ENCODE measurements around the gene PLEKHF1.

PLEKHF1 gene, protein sequence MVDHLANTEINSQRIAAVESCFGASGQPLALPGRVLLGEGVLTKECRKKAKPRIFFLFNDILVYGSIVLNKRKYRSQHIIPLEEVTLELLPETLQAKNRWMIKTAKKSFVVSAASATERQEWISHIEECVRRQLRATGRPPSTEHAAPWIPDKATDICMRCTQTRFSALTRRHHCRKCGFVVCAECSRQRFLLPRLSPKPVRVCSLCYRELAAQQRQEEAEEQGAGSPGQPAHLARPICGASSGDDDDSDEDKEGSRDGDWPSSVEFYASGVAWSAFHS

DNA sequence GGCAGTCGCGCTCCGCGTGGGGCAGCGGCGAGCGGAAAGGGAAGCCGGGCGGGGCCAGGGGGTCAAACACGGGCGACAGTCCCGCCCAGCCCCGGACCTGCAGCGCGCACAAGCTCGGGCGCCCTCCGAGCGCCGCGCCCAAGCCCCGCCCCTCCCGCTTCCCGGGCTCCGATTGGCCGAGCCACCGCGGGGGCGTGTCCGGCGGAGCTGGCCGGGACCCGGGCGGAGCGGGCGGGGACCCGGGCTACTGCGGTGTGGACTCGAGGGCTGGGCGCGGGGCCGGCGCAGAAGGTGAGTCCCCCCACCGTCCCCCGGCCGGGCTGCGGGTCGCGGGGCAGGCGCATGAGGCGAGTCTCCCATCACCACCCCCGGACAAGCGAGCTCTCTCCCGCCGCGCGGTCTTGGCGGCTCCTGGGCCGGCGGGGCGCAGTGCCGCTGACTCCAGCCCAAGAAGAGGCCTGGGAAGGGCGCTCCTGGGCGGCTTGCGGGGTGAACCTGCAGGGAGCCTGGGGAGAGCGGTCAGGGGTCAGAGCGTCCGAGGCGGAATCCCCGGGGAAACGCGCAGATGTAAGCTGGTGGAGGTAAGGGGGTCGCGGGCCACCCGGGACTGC, at the start of gene PLEKHF1:
PLEKHF1 (plus strand) TSS at position 247 of the 611 bp plus-strand sequence. CDS start 8,379 bp downstream, outside the sequence.
- DNase-seq (ENCODE audit: low read depth, low spot score): no peak
- peak within 1 kb of the TSS; percentile 76 for H3K4me3 ChIP-seq
- H3K9me3 ChIP-seq (ENCODE audit: low read depth, low read length): no peaks in the 10 kb centered on the region
- TF ChIP-seq POLR2AphosphoS5 (IDR thresholded peaks at IDR 0.05; ENCODE audit: borderline replicate concordance, low read depth, low read length) (no peak), EZH2 (IDR thresholded peaks at IDR 0.05) (no peak), FOXP2 (optimal IDR thresholded peaks at IDR 0.05; ENCODE audit: control extremely low read depth, extremely low read length, insufficient read depth) (no peak)
- no peaks in the 10 kb centered on the region for H3K36me3 ChIP-seq (ENCODE audit: insufficient read depth, low read length)
- H3K27ac ChIP-seq: no peak within 1 kb of the TSS
- no peak within 1 kb of the TSS for H3K9ac ChIP-seq (ENCODE audit: insufficient read length)

DNA sequence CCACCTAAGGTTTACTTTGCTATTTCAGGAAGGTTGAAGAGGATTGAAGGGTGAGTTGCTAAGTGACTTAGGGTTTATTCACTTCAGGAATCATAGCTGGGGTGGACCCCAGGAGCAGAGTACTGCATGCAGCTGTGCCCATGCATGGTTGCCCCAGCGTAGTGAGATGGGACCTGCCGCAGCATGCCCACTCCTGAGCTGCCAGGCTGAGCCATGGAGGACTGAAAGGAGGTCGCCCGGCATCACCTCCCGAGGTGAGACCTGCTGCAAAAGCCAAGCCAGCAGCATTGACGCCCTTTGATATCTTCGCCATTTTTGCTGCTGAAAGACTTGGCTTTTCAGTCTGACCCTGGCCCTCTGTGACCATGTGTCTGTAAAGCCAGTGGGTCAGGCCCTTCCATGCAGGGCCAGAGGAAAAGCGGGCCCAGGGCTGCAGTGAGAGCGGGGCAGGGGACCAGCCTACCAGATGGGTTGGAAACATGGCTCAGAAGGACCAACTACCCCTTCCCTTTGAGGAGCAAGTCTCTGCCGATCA, 49.3 kb upstream of the PLEKHF1 start:
- no peak overlapping the region for H3K9ac ChIP-seq (ENCODE audit: insufficient read length)
- no peak overlapping the region for H3K4me3 ChIP-seq

DNA sequence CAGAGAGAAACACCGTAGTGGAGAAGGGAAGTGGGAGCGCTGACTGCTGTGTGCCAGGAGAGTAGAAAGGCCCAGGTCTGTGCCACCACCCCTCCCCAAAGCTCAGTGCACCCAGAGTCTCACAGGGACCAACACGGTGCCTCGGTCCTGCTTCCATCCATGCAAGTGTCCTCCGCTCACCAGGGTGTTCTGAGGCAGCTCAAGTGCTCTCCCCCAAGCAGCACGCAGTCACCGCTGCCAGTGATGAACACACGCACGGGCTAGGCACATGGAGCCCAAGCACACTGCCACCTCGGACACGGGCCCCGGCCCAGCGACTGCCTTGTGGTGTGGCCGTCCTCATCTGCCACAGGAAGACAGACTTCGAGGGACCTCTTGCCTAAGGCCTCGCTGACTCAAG, 48.7 kb upstream of the PLEKHF1 start:
- no peak for TF ChIP-seq FOXP2 (optimal IDR thresholded peaks at IDR 0.05; ENCODE audit: control extremely low read depth, extremely low read length, insufficient read depth)
- TF ChIP-seq POLR2AphosphoS5 (IDR thresholded peaks at IDR 0.05; ENCODE audit: borderline replicate concordance, low read depth, low read length): no peak
- no peak for TF ChIP-seq EZH2 (IDR thresholded peaks at IDR 0.05)

More for the DNA sequence above, 49.3 kb upstream of the PLEKHF1 start:
- TF ChIP-seq EZH2 (IDR thresholded peaks at IDR 0.05): no peak
- no peak for TF ChIP-seq FOXP2 (optimal IDR thresholded peaks at IDR 0.05; ENCODE audit: control extremely low read depth, extremely low read length, insufficient read depth)
- no peak for TF ChIP-seq POLR2AphosphoS5 (IDR thresholded peaks at IDR 0.05; ENCODE audit: borderline replicate concordance, low read depth, low read length)
- no peak overlapping the region for H3K27ac ChIP-seq
- no peak for DNase-seq (ENCODE audit: low read depth, low spot score)
- no peaks in the 10 kb centered on the region for H3K9me3 ChIP-seq (ENCODE audit: low read depth, low read length)
- H3K36me3 ChIP-seq (ENCODE audit: insufficient read depth, low read length): peaks cover 40% of the 10 kb centered on the region; the same call in 1 of the 2 replicates

DNA sequence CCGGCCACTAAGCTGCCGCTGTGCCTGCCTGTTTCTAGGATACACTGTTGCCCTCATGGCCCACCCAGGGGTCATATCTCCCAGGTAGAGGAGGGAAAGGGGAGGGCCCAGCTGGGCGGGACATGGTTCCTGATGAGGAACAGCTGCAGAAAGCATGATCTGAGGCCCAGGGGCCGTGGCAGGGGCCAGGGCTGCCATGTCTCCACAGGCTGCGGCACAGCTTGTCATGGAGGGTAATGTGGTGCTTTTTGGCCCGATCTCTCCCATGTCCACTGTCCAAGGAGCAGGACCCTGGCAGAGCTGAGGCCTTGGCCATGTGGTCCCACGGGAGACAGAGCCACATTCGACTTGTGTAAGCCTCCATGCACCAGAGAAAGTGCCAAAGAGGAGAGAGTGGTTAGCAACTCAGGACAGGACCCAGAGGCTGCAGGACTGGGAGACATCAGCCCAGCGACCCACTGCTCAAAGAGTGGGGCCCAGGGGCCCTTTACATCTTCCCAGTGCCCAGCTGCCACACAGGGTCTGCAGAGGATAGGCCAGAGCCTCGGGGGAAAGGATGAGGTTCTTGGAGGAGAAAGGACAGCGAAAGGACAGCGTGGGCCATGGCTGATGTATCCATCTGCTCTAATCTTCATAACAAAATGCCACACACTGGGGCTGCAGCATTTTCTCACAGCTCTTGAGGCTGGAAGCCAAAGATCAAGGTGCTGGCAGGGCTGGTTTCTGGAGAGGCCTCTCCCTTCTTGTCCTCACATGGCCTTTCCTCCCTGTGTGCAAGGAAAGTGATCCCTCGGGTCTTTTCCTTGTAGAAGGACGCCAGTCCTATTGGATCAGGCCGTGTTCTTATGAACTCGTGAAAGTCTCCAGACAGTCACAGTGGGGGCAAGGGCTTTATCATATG, 47.6 kb upstream of the PLEKHF1 start:
- no peak overlapping the region for H3K4me3 ChIP-seq
- no peak for DNase-seq (ENCODE audit: low read depth, low spot score)
- no peak for TF ChIP-seq FOXP2 (optimal IDR thresholded peaks at IDR 0.05; ENCODE audit: control extremely low read depth, extremely low read length, insufficient read depth)
- TF ChIP-seq POLR2AphosphoS5 (IDR thresholded peaks at IDR 0.05; ENCODE audit: borderline replicate concordance, low read depth, low read length): no peak
- no peak for TF ChIP-seq EZH2 (IDR thresholded peaks at IDR 0.05)

More for the DNA sequence above, 48.7 kb upstream of the PLEKHF1 start:
- Histone ChIP-seq H3K27ac (no peak overlapping the region), H3K36me3 (ENCODE audit: insufficient read depth, low read length) (peaks cover 36% of the 10 kb centered on the region; the same call in 1 of the 2 replicates), H3K9ac (ENCODE audit: insufficient read length) (no peak overlapping the region), H3K9me3 (ENCODE audit: low read depth, low read length) (no peaks in the 10 kb centered on the region), H3K4me3 (no peak overlapping the region)
- DNase-seq (ENCODE audit: low read depth, low spot score): no peak

DNA sequence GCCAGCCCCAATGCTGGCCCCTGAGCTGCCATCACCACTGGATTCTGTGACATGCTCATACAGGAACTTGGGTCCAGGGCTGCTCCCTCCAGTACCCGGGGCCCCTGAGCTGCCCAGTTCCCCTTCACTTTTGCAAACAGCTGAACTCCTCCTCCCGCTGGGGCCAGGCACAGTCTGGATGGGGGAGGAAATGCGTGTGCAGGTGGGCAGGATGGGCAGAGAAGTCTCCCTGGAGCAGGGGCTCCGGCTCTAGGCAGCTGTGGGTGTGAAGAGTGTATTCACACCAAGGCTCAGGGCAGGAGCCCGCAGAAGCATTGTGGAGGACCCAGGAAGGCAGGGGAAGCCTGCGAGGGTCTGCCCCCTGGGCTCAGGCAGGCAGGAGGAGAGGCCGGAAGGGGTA, 46.8 kb upstream of the PLEKHF1 start:
- TF ChIP-seq FOXP2 (optimal IDR thresholded peaks at IDR 0.05; ENCODE audit: control extremely low read depth, extremely low read length, insufficient read depth) (no peak), EZH2 (IDR thresholded peaks at IDR 0.05) (no peak), POLR2AphosphoS5 (IDR thresholded peaks at IDR 0.05; ENCODE audit: borderline replicate concordance, low read depth, low read length) (no peak)
- H3K9ac ChIP-seq (ENCODE audit: insufficient read length): no peak overlapping the region
- DNase-seq (ENCODE audit: low read depth, low spot score): no peak
- H3K9me3 ChIP-seq (ENCODE audit: low read depth, low read length): no peaks in the 10 kb centered on the region
- H3K36me3 ChIP-seq (ENCODE audit: insufficient read depth, low read length): peaks cover 17% of the 10 kb centered on the region; the same call in 1 of the 2 replicates
- no peak overlapping the region for H3K4me3 ChIP-seq
- H3K27ac ChIP-seq: no peak overlapping the region

More for the DNA sequence above, 47.6 kb upstream of the PLEKHF1 start:
- Histone ChIP-seq H3K9me3 (ENCODE audit: low read depth, low read length) (no peaks in the 10 kb centered on the region), H3K27ac (no peak overlapping the region), H3K36me3 (ENCODE audit: insufficient read depth, low read length) (peaks cover 25% of the 10 kb centered on the region; the same call in 1 of the 2 replicates), H3K9ac (ENCODE audit: insufficient read length) (no peak overlapping the region)

DNA sequence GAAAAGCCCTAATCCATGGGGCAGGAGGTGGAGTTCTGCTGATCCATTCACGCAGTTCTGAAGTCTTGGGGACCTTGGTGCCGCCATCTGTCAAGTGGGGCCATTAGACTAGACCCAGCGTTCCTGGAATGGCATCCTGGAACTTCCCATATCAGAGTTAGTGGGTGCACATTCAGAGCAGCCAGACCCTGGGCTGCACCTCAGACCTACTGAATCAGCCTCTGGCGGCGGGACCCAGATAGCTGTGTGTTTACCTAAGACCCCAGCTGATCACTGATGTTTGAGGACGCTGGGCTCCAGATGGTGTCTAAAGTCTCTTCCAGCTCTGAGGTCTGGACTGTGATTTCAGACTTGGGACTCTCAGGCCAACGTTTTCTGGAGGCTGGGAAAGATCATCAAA, 46.4 kb upstream of the PLEKHF1 start:
- H3K36me3 ChIP-seq (ENCODE audit: insufficient read depth, low read length): peaks cover 13% of the 10 kb centered on the region; the same call in 1 of the 2 replicates
- no peak for DNase-seq (ENCODE audit: low read depth, low spot score)
- no peak overlapping the region for H3K4me3 ChIP-seq
- H3K9me3 ChIP-seq (ENCODE audit: low read depth, low read length): no peaks in the 10 kb centered on the region
- H3K9ac ChIP-seq (ENCODE audit: insufficient read length): no peak overlapping the region
- H3K27ac ChIP-seq: no peak overlapping the region
- TF ChIP-seq POLR2AphosphoS5 (IDR thresholded peaks at IDR 0.05; ENCODE audit: borderline replicate concordance, low read depth, low read length) (no peak), EZH2 (IDR thresholded peaks at IDR 0.05) (no peak), FOXP2 (optimal IDR thresholded peaks at IDR 0.05; ENCODE audit: control extremely low read depth, extremely low read length, insufficient read depth) (no peak)

DNA sequence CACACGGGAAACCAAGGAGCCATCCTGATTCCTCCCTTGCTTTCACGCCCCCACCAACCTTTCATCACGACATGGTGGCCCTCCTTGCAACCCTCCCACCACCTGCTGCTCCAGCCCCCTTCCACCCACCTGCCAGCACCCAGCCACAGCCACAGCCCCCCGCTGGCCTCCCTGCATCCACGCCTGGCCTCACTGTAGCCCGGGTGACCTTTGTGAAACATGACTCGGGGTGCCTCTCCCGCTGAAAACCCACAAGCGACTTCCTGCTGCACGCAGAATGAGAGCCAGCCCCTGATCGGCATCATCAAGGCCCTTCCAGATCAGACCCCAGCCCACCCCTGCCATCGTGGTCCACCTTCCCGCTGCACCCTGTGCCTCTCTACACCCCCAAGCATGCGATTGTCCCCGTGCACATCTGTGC, 44.3 kb upstream of the PLEKHF1 start:
- Histone ChIP-seq H3K9me3 (ENCODE audit: low read depth, low read length) (no peaks in the 10 kb centered on the region), H3K27ac (no peak overlapping the region), H3K4me3 (no peak overlapping the region), H3K36me3 (ENCODE audit: insufficient read depth, low read length) (peaks cover 1% of the 10 kb centered on the region; the same call in 1 of the 2 replicates), H3K9ac (ENCODE audit: insufficient read length) (no peak overlapping the region)
- TF ChIP-seq POLR2AphosphoS5 (IDR thresholded peaks at IDR 0.05; ENCODE audit: borderline replicate concordance, low read depth, low read length) (no peak), EZH2 (IDR thresholded peaks at IDR 0.05) (no peak), FOXP2 (optimal IDR thresholded peaks at IDR 0.05; ENCODE audit: control extremely low read depth, extremely low read length, insufficient read depth) (no peak)
- DNase-seq (ENCODE audit: low read depth, low spot score): no peak
